GM19099 (cell line): ENCODE results near the gene GLS2.

ENCODE experiments used
- POLR2A ChIP-seq: IDR thresholded peaks from 3 replicates; pipeline ENCODE4 v1.6.1; 2011; ENCODE audit warnings: low read depth; ENCODE audit not compliant: insufficient read length; ENCODE audit errors: extremely low read depth

GLS2 gene

GRCh38 chr12:56488041-56488955, at the start of gene GLS2:
Gene GLS2 (minus strand): TSS chr12:56488161. CDS start chr12:56488118, 43 bp downstream.
- TF ChIP-seq POLR2A, result no peak

- no peak for TF ChIP-seq POLR2A
Observed at GRCh38 chr12:56537546-56537945, 49.6 kb upstream of the GLS2 start.

- TF ChIP-seq POLR2A, result no peak
Observed at GRCh38 chr12:56530390-56531055, 42.6 kb upstream of the GLS2 start.

GRCh38 chr12:56529656-56530055, 41.7 kb upstream of the GLS2 start:
- TF ChIP-seq POLR2A, result no peak

- TF ChIP-seq POLR2A, result no peak
Observed at GRCh38 chr12:56528846-56529245, 40.9 kb upstream of the GLS2 start.

GRCh38 chr12:56522411-56523193, 34.6 kb upstream of the GLS2 start:
- no peak for TF ChIP-seq POLR2A

GRCh38 chr12:56521590-56522371, 33.8 kb upstream of the GLS2 start, which contains the start of gene RBMS2:
Gene RBMS2 (plus strand): TSS chr12:56521820. CDS start chr12:56522024, 204 bp downstream.
- no peak for TF ChIP-seq POLR2A

- no peak for TF ChIP-seq POLR2A
Observed at GRCh38 chr12:56521209-56521589, 33.2 kb upstream of the GLS2 start.

GRCh38 chr12:56520506-56520905, 32.5 kb upstream of the GLS2 start:
- no peak for TF ChIP-seq POLR2A

GRCh38 chr12:56520048-56520447, 32.1 kb upstream of the GLS2 start:
- no peak for TF ChIP-seq POLR2A

GRCh38 chr12:56518570-56518969, 30.6 kb upstream of the GLS2 start:
- no peak for TF ChIP-seq POLR2A

- no peak for TF ChIP-seq POLR2A
Observed at GRCh38 chr12:56517854-56518253, 29.9 kb upstream of the GLS2 start.

GRCh38 chr12:56510786-56511185, 22.8 kb upstream of the GLS2 start:
- no peak for TF ChIP-seq POLR2A

GRCh38 chr12:56490360-56490759, 2.4 kb upstream of the GLS2 start:
- no peak for TF ChIP-seq POLR2A
